ENCODE measurements around the gene KLF3.

The KLF3 gene

GRCh38 chr4:38698176-38698575 lies 34.2 kb downstream of the KLF3 start:
- no peak for DNase-seq (ENCODE audit: low read depth)

DNA sequence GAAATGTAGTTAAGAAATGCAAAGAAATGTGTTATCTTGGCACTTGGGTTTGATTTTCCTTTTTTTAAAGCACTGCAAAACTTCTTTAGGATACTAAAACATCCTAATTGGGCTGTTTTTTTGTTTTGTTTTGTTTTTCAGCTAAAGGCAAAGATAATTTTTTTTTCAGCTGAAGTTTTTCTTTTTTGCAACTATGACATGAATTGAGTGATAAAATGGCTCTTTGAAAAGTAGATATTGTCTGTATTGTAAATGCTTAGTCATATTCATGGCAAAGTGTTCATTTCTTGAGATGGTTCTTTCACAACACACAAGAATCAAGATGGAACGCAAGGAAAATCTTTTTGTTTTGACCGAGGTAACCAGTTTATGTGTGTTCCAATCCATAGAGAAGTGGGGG lies 35.1 kb downstream of the KLF3 start:
- no peak for DNase-seq (ENCODE audit: low read depth)

GRCh38 chr4:38703635-38704034 lies 39.6 kb downstream of the KLF3 start:
- DNase-seq (ENCODE audit: low read depth) = no peak

DNA sequence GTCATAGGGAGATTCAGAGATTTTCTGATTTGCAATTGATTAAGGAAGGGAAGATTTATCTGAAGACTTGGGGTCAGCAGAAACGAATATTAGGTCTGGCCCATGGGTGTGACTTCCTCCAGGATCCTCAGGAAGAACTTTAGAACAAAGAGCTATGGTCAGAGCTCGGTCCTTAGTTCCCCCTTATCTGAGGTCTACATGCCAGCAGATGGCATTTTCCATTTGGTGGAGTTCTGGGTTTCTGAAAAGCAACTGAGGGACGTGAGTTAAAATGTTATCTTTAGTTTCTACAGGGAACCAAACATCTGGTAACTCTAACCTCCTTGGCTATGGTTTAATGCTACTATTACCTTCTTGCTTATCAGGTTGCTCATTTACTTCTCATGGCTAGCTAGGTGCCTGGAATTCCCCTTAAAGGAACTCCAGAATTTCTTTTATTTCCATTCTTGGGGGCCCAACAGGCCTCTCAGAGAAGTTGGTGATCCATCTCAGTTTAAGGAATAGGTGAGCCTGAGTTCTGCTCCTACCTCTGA lies 40.7 kb downstream of the KLF3 start:
- DNase-seq (ENCODE audit: low read depth) = no peak

DNA sequence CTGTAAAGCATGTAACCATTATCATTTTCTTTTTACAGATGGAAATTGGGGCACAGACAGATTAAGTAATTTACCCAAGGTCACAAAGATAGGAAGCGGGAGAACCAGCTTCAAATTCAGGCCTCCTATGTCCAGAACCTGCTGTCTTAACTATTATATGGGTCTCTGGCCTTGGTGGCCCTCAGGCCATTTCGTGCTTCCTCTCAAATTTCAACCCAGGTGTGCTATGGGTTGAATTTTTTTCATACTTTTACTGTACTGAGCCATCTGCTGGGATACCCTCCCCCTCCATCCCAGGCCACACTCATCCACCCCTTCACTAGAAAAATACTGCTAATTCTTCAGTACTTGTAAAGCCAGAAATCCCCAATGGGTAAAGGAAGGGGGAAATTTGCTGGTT lies 42.3 kb downstream of the KLF3 start:
- no peak for DNase-seq (ENCODE audit: low read depth)

GRCh38 chr4:38710053-38710452 lies 46.1 kb downstream of the KLF3 start:
- DNase-seq (ENCODE audit: low read depth) = no peak

- DNase-seq (ENCODE audit: low read depth) = no peak
Observed at GRCh38 chr4:38711066-38711465, 47.1 kb downstream of the KLF3 start.

GRCh38 chr4:38715050-38715449 lies 51.1 kb downstream of the KLF3 start:
- no peak for DNase-seq (ENCODE audit: low read depth)

- no peak for DNase-seq (ENCODE audit: low read depth)
Observed at GRCh38 chr4:38716256-38716655, 52.3 kb downstream of the KLF3 start.

GRCh38 chr4:38717604-38718003 lies 53.6 kb downstream of the KLF3 start:
- peak; percentile 34 for DNase-seq (ENCODE audit: low read depth)

- no peak for DNase-seq (ENCODE audit: low read depth)
Observed at GRCh38 chr4:38723114-38723513, 59.1 kb downstream of the KLF3 start.

DNA sequence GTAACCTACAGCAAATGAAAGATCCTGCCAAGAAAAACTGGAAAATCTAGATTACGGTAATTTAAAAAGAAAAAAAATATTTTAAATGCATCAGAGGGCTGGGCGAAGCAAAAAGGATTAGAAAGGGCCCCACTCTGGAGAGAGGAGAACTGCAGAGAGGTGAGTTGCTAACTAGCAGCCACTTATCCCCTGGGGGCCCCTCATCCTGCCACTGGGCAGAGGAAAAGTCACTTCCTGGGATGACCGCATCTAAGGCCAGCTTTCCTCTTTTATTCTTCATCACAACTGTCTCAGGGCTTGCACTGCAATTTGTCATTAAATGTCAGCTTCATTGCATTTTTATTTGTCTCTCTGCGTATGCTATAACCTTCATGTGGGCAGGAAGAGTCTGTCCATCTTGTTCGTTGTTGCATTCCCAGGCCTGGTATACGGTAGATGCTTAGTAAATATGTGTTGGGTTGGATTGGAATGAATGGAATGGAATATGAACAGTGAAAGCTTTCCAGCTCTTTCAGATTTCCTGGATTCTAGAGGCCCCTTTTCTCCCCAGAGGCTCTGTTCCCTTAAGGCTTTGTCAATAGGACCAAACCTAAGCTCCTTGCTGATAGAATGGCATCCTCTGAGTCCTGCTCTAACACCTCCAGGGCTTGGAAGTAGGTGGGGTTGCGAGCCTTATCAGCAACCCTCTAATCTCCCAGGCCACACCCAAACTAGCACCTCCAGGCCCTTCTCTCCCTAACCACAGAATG lies 59.9 kb downstream of the KLF3 start:
- no peak for DNase-seq (ENCODE audit: low read depth)

- DNase-seq (ENCODE audit: low read depth) = no peak
Observed at GRCh38 chr4:38724475-38724808, 60.4 kb downstream of the KLF3 start.

DNA sequence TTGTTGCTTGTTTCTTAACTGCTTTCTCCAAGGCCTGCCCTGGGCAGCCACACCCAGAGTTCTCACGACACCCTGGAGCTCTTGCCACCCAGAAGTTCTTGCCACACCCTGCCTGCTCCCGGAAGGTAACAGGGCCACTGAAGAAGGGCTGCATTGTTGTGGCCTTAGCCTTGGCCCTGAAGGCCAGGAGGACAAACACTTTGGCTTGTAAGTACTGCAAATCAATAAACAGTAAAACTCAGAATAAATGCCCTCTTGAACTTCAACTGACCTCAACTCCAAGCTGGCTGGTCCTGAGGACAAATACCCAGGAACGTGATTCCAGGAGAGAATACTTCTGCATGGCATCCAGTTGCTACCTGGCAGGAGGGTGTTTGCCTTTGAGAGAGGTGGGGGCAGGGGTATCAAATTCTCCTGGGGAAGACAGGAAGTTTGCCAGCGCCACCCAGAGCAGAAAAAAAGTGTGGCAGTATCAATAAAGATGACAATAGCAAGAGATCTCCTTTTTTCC lies 64.7 kb downstream of the KLF3 start:
- DNase-seq (ENCODE audit: low read depth) = no peak

DNA sequence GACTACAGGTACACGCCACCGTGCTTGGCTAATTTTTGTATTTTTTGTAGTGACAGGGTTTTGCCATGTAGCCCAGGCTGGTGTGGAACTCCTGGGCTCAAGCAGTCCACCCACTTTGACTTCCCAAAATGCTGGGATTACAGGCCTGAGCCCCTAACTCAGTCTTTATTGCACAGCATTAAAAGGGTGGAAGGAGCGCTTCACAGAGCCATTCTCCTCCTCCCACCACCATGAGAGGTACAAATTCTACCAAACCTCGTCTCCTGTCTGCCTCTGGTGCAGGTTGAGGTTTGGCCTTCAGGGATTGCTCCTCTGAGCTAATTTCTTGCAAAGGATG lies 66.5 kb downstream of the KLF3 start:
- no peak for DNase-seq (ENCODE audit: low read depth)

DNA sequence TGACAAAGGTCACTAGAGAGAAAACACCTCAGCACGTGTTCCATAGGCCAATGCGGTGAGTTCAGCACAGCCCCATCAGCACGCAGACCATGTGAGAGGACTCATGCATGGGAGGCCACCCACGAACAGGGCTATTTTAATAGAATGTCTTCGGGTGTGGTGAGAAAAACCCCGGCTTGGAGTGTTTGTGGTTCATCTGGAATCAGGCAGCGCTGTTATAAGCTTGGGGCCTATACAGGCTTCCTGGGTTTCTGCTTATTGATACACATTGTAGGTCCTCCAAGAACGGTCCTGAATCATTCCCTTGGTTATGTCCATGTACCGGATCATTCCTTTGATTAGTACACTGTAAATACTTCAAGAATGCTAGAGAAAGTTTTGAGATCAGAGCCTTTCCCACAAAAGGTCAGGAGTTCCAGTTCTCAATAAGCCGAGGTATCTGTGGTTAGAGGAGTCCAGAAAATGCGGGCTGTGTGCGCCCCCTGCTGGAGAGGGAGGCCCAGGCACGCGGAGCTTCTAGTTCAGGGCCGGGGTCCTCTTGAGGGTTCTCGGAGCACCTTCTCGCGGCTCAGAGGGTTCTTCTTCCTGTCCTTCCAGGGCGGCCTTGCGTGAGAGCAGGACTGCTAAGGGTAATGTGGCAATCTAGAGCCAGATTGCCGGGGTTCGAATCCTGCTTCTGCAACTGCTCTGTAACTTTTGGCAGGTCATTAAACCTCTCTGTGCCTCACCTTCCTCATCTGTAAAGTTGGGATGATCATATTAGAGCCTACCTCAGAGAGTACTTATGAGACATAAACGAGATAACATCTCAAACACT lies 67.0 kb downstream of the KLF3 start:
- peak; percentile 52 for DNase-seq (ENCODE audit: low read depth)

- DNase-seq (ENCODE audit: low read depth) = no peak
Observed at GRCh38 chr4:38733663-38734062, 69.7 kb downstream of the KLF3 start.

GRCh38 chr4:38734446-38734845 lies 70.4 kb downstream of the KLF3 start:
- no peak for DNase-seq (ENCODE audit: low read depth)

GRCh38 chr4:38734911-38735310 lies 70.9 kb downstream of the KLF3 start:
- DNase-seq (ENCODE audit: low read depth) = no peak

- DNase-seq (ENCODE audit: low read depth) = no peak
Observed at GRCh38 chr4:38735870-38736269, 71.9 kb downstream of the KLF3 start.

DNA sequence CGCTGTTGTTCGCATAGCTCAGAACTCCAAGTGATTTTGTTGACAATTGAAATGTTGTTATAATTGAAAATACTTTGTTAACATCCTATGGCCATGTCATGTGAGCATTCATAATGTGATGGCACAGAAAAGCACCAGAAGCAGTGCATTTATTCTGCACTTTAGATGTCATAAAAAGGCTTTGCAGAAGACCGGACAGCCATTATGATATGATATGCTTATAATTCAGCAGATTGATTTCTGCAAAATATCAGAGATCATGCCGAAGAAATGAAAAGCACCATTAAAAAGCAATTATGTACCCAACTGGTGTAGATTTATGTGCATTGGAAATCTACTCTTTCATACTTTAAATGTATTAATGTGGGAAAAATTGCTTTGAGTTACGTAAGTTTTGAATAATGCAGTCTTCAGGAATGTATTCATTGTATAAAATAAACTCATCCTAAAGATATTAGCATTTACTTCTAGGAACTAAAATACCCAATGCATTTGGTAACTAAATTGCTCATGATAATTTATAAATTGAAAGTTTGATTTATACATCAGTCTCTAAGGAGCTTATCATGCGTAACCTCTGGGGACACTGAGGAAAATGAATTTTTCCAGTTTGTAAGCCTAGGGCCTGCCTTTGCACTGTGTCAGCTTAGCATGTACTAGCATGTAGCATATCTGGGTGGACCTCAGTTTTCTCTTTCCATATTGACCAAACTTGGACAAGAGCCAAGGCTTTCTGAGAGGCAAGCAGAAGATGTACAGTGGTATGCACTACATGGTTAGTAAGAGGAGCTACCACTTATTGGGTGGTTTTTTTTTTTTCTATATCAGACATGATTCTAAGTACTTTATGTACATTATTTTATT lies 75.2 kb downstream of the KLF3 start:
- DNase-seq (ENCODE audit: low read depth) = no peak

DNA sequence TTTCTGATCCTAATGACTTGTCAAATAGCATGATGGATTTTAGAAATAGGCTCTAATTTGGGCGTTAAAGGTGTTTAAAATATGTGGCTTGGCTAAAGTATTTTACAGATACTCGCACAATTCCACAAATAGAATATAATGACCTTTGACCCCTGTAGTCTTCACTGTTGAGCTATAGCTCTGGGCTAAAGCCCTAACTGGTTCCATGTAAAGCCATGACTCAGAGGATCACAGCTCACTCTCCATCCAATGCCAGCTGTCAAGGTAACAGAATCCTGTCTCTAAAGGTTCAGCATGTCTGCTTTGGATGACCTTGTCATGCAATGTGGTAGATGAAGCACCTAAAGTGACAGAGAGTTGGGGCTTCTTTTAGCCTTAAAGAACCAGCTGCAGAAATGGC lies 76.3 kb downstream of the KLF3 start:
- DNase-seq (ENCODE audit: low read depth) = no peak
